H9 (cell line): ENCODE data around the gene SUPT3H. TPM values are rescaled to one million over a fixed set of nuclear protein-coding genes. Genes with fewer than 3 reads are reported as not detected.

Source experiments
- DNase-seq: peaks from one replicate; pipeline ENCODE4 v3.0.0-alpha.2; 2017
- H2AFZ ChIP-seq: one replicate; pipeline ENCODE4 v1.6.1; 2013; ENCODE audit warnings: mild to moderate bottlenecking, low read length, control low read depth, moderate library complexity
- H2AK5ac ChIP-seq: 2 replicates; pipeline ENCODE4 v1.6.1; 2013; ENCODE audit warnings: low read length, control low read depth, mixed read lengths; ENCODE audit not compliant: insufficient read length
- H2BK120ac ChIP-seq: one replicate; pipeline ENCODE4 v1.6.1; 2013; ENCODE audit warnings: low read depth, mild to moderate bottlenecking, low read length, control low read depth, inconsistent platforms; ENCODE audit not compliant: poor library complexity, severe bottlenecking
- H2BK12ac ChIP-seq: 2 replicates; pipeline ENCODE4 v1.6.1; 2013; ENCODE audit warnings: low read length, control low read depth, mixed read lengths, low read depth; ENCODE audit not compliant: insufficient read length
- H2BK15ac ChIP-seq: 2 replicates; pipeline ENCODE4 v1.6.1; 2013; ENCODE audit warnings: low read depth, low read length, control low read depth
- H2BK20ac ChIP-seq: one replicate; pipeline ENCODE4 v1.6.1; 2013; ENCODE audit warnings: low read depth, mild to moderate bottlenecking, low read length, control low read depth, inconsistent platforms; ENCODE audit not compliant: poor library complexity, severe bottlenecking
- H2BK5ac ChIP-seq: 2 replicates; pipeline ENCODE4 v1.6.1; 2013; ENCODE audit warnings: low read length, control low read depth, mixed read lengths; ENCODE audit not compliant: insufficient read length
- H3K14ac ChIP-seq: 2 replicates; pipeline ENCODE4 v1.6.1; 2013; ENCODE audit warnings: low read length, control low read depth; ENCODE audit not compliant: insufficient read depth
- H3K18ac ChIP-seq: 2 replicates; pipeline ENCODE4 v1.6.1; 2013; ENCODE audit warnings: low read depth, mild to moderate bottlenecking, mixed read lengths, low read length, control low read depth; ENCODE audit not compliant: insufficient read length
- H3K23ac ChIP-seq: 2 replicates; pipeline ENCODE4 v1.6.1; 2013; ENCODE audit warnings: low read length, control low read depth, mixed read lengths, low read depth; ENCODE audit not compliant: insufficient read length
- H3K23me2 ChIP-seq: 2 replicates; pipeline ENCODE4 v1.6.1; 2013; ENCODE audit warnings: low read depth, mild to moderate bottlenecking, mixed read lengths, low read length, control low read depth; ENCODE audit not compliant: insufficient read length, poor library complexity, severe bottlenecking
- H3K27ac ChIP-seq: 2 replicates; pipeline ENCODE4 v1.5.1; 2013; ENCODE audit warnings: low read length, control low read depth, mixed read lengths, low read depth; ENCODE audit not compliant: insufficient read length
- H3K27me3 ChIP-seq: 2 replicates; pipeline ENCODE4 v1.6.1; 2013; ENCODE audit warnings: low read length, control low read depth, inconsistent platforms; ENCODE audit not compliant: insufficient read depth
- H3K4ac ChIP-seq: 2 replicates; pipeline ENCODE4 v1.6.1; 2013; ENCODE audit warnings: low read depth, mild to moderate bottlenecking, control low read depth, inconsistent platforms, low read length, moderate library complexity
- H3K4me1 ChIP-seq: 2 replicates; pipeline ENCODE4 v1.6.1; 2013; ENCODE audit warnings: low read length, control low read depth, inconsistent platforms; ENCODE audit not compliant: insufficient read depth
- H3K4me2 ChIP-seq: 2 replicates; pipeline ENCODE4 v1.6.1; 2013; ENCODE audit warnings: low read length, control low read depth, mixed read lengths; ENCODE audit not compliant: insufficient read length, insufficient read depth
- H3K56ac ChIP-seq: 2 replicates; pipeline ENCODE4 v1.6.1; 2013; ENCODE audit warnings: low read depth, mild to moderate bottlenecking, mixed read lengths, low read length, control low read depth; ENCODE audit not compliant: insufficient read length
- H3K79me1 ChIP-seq: 2 replicates; pipeline ENCODE4 v1.6.1; 2013; ENCODE audit warnings: low read depth, mild to moderate bottlenecking, moderate library complexity, low read length, control low read depth, inconsistent platforms; ENCODE audit not compliant: insufficient read depth, poor library complexity, severe bottlenecking
- H3K79me2 ChIP-seq: 2 replicates; pipeline ENCODE4 v1.6.1; 2013; ENCODE audit warnings: low read length, control low read depth, inconsistent platforms; ENCODE audit not compliant: insufficient read depth
- H3K9ac ChIP-seq: 2 replicates; pipeline ENCODE4 v1.6.1; 2013; ENCODE audit warnings: low read length, control low read depth, mixed read lengths; ENCODE audit not compliant: insufficient read length; ENCODE audit errors: extremely low read depth
- H3K9me3 ChIP-seq: one replicate; pipeline ENCODE4 v1.6.1; 2013; ENCODE audit warnings: low read depth, low read length, inconsistent platforms; ENCODE audit not compliant: control insufficient read depth
- H3T11ph ChIP-seq: one replicate; pipeline ENCODE4 v1.6.1; 2013; ENCODE audit warnings: mild to moderate bottlenecking, low read length, control low read depth, inconsistent platforms
- H4K20me1 ChIP-seq: one replicate; pipeline ENCODE4 v1.6.1; 2013; ENCODE audit not compliant: control insufficient read depth, insufficient read length, insufficient read depth
- H4K5ac ChIP-seq: 2 replicates; pipeline ENCODE4 v1.6.1; 2013; ENCODE audit warnings: low read depth, mild to moderate bottlenecking, mixed read lengths, low read length, control low read depth; ENCODE audit not compliant: insufficient read length
- H4K8ac ChIP-seq: replicated peaks from 2 replicates; pipeline ENCODE4 v1.6.1; 2013; ENCODE audit warnings: low read length, control low read depth, mixed read lengths, low read depth; ENCODE audit not compliant: insufficient read length
- H4K91ac ChIP-seq: 2 replicates; pipeline ENCODE4 v1.6.1; 2013; ENCODE audit warnings: low read depth, mild to moderate bottlenecking, moderate library complexity, mixed read lengths, low read length, control low read depth; ENCODE audit not compliant: insufficient read length
- H3K27ac Mint-ChIP-seq, 3 experiments: 2 replicates in 2 of 3; 3 replicates in 1 of 3; pipeline ENCODE4 v1.8.0; 2020 to 2021; ENCODE audit warnings: mixed read lengths in 3 of 3, mild to moderate bottlenecking in 1 of 3, moderate library complexity in 1 of 3
- H3K27me3 Mint-ChIP-seq: 2 replicates; pipeline ENCODE4 v1.8.0; 2021; ENCODE audit warnings: low read depth, mild to moderate bottlenecking, moderate library complexity, mixed read lengths
- H3K36me3 Mint-ChIP-seq, 3 experiments: 2 replicates in 2 of 3; 3 replicates in 1 of 3; pipeline ENCODE4 v1.8.0; 2020 to 2021; ENCODE audit warnings: low read depth in 3 of 3, mixed read lengths in 3 of 3; ENCODE audit not compliant: insufficient read depth in 1 of 3
- H3K4me1 Mint-ChIP-seq, 2 experiments: 2 replicates each; pipeline ENCODE4 v1.8.0; 2020; ENCODE audit warnings: mixed read lengths in 2 of 2
- H3K4me3 Mint-ChIP-seq, 2 experiments: 2 replicates in 1 of 2; 3 replicates in 1 of 2; pipeline ENCODE4 v1.8.0; 2020 to 2021; ENCODE audit warnings: mild to moderate bottlenecking in 2 of 2, mixed read lengths in 2 of 2, moderate library complexity in 1 of 2
- H3K9me3 Mint-ChIP-seq, 2 experiments: 2 replicates in 1 of 2; 3 replicates in 1 of 2; pipeline ENCODE4 v1.8.0; 2020; ENCODE audit warnings: mild to moderate bottlenecking in 2 of 2, mixed read lengths in 2 of 2, moderate library complexity in 1 of 2
- CTCF ChIP-seq: fragments of 200-600 bp; sonication (generic); conservative IDR thresholded peaks from 3 replicates; pipeline ENCODE4 v1.8.0; 2021; ENCODE audit warnings: antibody characterized with exemption, mild to moderate bottlenecking
- WGBS: extraction: QIAGEN DNeasy Blood & Tissue Kit; methylation state at CpG from one replicate; pipeline ENCODE4 v1.1.7; 2013; ENCODE audit warnings: missing lambda C conversion rate, low lambda C conversion rate, mixed read lengths; ENCODE audit not compliant: insufficient read length; ENCODE audit errors: extremely low coverage; 5-methylcytosine and 5-hydroxymethylcytosine counted together
- total RNA-seq: library from RNA; stranded (reverse); gene quantifications from 2 replicates; pipeline ENCODE4 v1.2.1, GENCODE V29; 2021

SUPT3H gene
- total RNA-seq, 1 experiment from 2014 or later: 22.5 TPM

GRCh38 chr6:45001663-45002062 lies 376.1 kb downstream of the SUPT3H start:
- WGBS: no CpG with 5 or more reads among the region's 1 CpG
- no peak overlapping the region for H3K14ac ChIP-seq
- no peak overlapping the region for H2AK5ac ChIP-seq
- no peak overlapping the region for H3T11ph ChIP-seq
- H3K79me1 ChIP-seq: no peaks in the 10 kb centered on the region
- no peak overlapping the region for H2AFZ ChIP-seq
- H2BK120ac ChIP-seq: no peak overlapping the region
- no peak overlapping the region for H3K56ac ChIP-seq
- DNase-seq: no peak
- no peak overlapping the region for H3K27ac ChIP-seq
- H2BK5ac ChIP-seq: no peak overlapping the region
- H2BK15ac ChIP-seq: no peak overlapping the region
- H4K20me1 ChIP-seq: no peaks in the 10 kb centered on the region
- no peak overlapping the region for H3K9ac ChIP-seq
- Mint-ChIP-seq H3K36me3 (no peaks in the 10 kb centered on the region; a peak in 1 of 7 replicates), H3K4me3 (no peak overlapping the region), H3K9me3 (no peaks in the 10 kb centered on the region), H3K27ac (no peak overlapping the region), H3K4me1 (no peaks in the 10 kb centered on the region), H3K27me3 (no peaks in the 10 kb centered on the region)
- H2BK20ac ChIP-seq: no peak overlapping the region
- TF ChIP-seq CTCF: no peak
- H3K23ac ChIP-seq: no peak overlapping the region
- H4K5ac ChIP-seq: no peak overlapping the region
- no peak overlapping the region for H4K8ac ChIP-seq
- H3K79me2 ChIP-seq: no peaks in the 10 kb centered on the region
- no peak overlapping the region for H3K4me2 ChIP-seq
- H3K27me3 ChIP-seq: no peaks in the 10 kb centered on the region
- no peaks in the 10 kb centered on the region for H3K9me3 ChIP-seq
- H3K4me1 ChIP-seq: no peaks in the 10 kb centered on the region
- no peak overlapping the region for H3K18ac ChIP-seq
- no peak overlapping the region for H2BK12ac ChIP-seq
- no peak overlapping the region for H4K91ac ChIP-seq
- H3K23me2 ChIP-seq: no peaks in the 10 kb centered on the region
- no peak overlapping the region for H3K4ac ChIP-seq
